Adrenal gland (tissue), 12 donors: Measurements from ENCODE around the gene EVA1C. TPM values are rescaled to one million over a fixed set of nuclear protein-coding genes. Genes with fewer than 3 reads are reported as not detected.

ENCODE experiments used
- DNase-seq, 7 donors: peaks; one replicate each; pipeline ENCODE4 v3.0.0-alpha.2; 2019 to 2020
- H3K27ac ChIP-seq, 5 donors: fragments of 200-600 bp; sonication (generic) in 4 of 5; 1 replicate in 3 of 5; 2 replicates in 2 of 5; pipeline versions ENCODE4 v1.5.1 to v1.8.0; 2016 to 2020; ENCODE audit warnings: mild to moderate bottlenecking in 1 of 5
- H3K27me3 ChIP-seq: fragments of 200-600 bp; 2 replicates; pipeline ENCODE4 v1.8.0; 2021
- H3K36me3 ChIP-seq, 2 donors: fragments of 200-600 bp; replicated peaks in 1 of 2; 1 replicate in 1 of 2; 2 replicates in 1 of 2; pipeline versions ENCODE4 v1.5.1 to v1.8.0; 2018 to 2022
- H3K4me1 ChIP-seq, 2 donors: fragments of 200-600 bp; replicated peaks in 1 of 2; 1 replicate in 1 of 2; 2 replicates in 1 of 2; pipeline versions ENCODE4 v1.5.1 to v1.8.0; 2018 to 2021
- H3K4me3 ChIP-seq, 4 donors: fragments of 200-600 bp; sonication (generic) in 3 of 4; one replicate each; pipeline ENCODE4 v1.5.1; 2016 to 2018
- H3K9me3 ChIP-seq, 3 donors: fragments of 200-600 bp; sonication (generic) in 1 of 3; replicated peaks in 1 of 3; 1 replicate in 2 of 3; 2 replicates in 1 of 3; pipeline versions ENCODE4 v1.5.1 to v1.8.0; 2016 to 2021
- CTCF ChIP-seq, 6 experiments: fragments of 450-650 bp in 4 of 6; fragments of 200-600 bp in 2 of 6; sonication (generic) in 1 of 6; IDR thresholded peaks; 1 replicate in 5 of 6; 2 replicates in 1 of 6; pipeline versions ENCODE4 v1.5.1 to v1.8.0; 2016 to 2021; ENCODE audit warnings: antibody characterized with exemption in 6 of 6, mild to moderate bottlenecking in 2 of 6, moderate library complexity in 1 of 6
- POLR2A ChIP-seq, 2 donors: fragments of 450-650 bp; IDR thresholded peaks; one replicate each; pipeline ENCODE4 v1.6.1; 2017; ENCODE audit warnings: antibody characterized with exemption in 2 of 2, mild to moderate bottlenecking in 2 of 2, moderate library complexity in 1 of 2
- WGBS, 4 donors: extraction: QIAGEN DNeasy Blood & Tissue Kit in 2 of 4; methylation state at CpG; one replicate each; pipeline versions ENCODE4 v1.1.5 to v1.1.7; 2013 to 2017; 5-methylcytosine and 5-hydroxymethylcytosine counted together
- intact Hi-C, 2 donors: fragments of 100-400 bp; cut with DNase I; formaldehyde crosslinking; loops; one replicate each; pipeline versions ENCODE4 v1.14.1 to v1.15.0; 2022 to 2023
- polyA plus RNA-seq, 3 donors: library from polyadenylated mRNA; stranded (reverse); fragments of 200-250 nt in 2 of 3; fragments of 350-450 nt in 1 of 3; fragmentation: Illumina TruSeq in 1 of 3; extraction: RNeasy Lipid Tissue Mini Kit (QIAGEN cat#74804) in 1 of 3; gene quantifications; one replicate each; pipeline ENCODE4 v1.2.3, GENCODE V29; 2013 to 2014
- total RNA-seq, 9 donors: library from RNA; depleted of rRNA in 4 of 9; stranded (reverse); fragments of >200 nt in 4 of 9; fragments of 120-200 nt in 1 of 9; fragmentation: NEBNext Ultra II Directional in 1 of 9; extraction: Animal tissue kit (Norgen Biotek cat#: 25700) in 1 of 9; gene quantifications; one replicate each; pipeline versions ENCODE4 v1.1.0 to v1.2.4, GENCODE V29; 2013 to 2023
- donor health status: healthy with polysubstance abuse.
- donor health status: Bipolar disorder and iron deficiency.
- donor health status: DM: yes; HTN: yes; CAD: no.
- donor health status: DM: no; HTN: no; CAD: no.
- donor health status: DM: no; HTN: no; CAD: no.
- donor health status: DM: yes; HTN: yes; CAD: no.

The EVA1C gene
- total and polyA plus RNA-seq, 12 donors = 0.94 to 33.2 (median 12.1) TPM

GRCh38 chr21:32463889-32464300 is 51.4 kb downstream of the EVA1C start:
- intact Hi-C loops = no loop called here
- H3K4me1 ChIP-seq = peaks cover 0 to 18% of the 10 kb centered on the region in 2 donors
- no peak overlapping the region for H3K4me3 ChIP-seq
- no peaks in the 10 kb centered on the region for H3K9me3 ChIP-seq
- H3K36me3 ChIP-seq = peaks cover 0 to 9% of the 10 kb centered on the region in 2 donors
- TF ChIP-seq POLR2A (IDR thresholded peaks at IDR 0.05) (no peak), CTCF (IDR thresholded peaks at IDR 0.05) (no peak)
- H3K27me3 ChIP-seq = no peaks in the 10 kb centered on the region
- 41 to 55% (median 50%) methylated on average over 8 of the region's 8 CpGs for WGBS, 4 donors
- peak overlapping the region in 3 of 5 donors; percentile 42 to 78 (median 71) for H3K27ac ChIP-seq
- peak in 3 of 7 donors; percentile 23 to 39 (median 27) for DNase-seq

- peaks cover 0 to 18% of the 10 kb centered on the region in 2 donors for H3K4me1 ChIP-seq
- DNase-seq = no peak
- no peaks in the 10 kb centered on the region for H3K9me3 ChIP-seq
- WGBS, 4 donors = 75 to 88% (median 85%) methylated on average over 4 of the region's 4 CpGs
- TF ChIP-seq CTCF (IDR thresholded peaks at IDR 0.05) (no peak), POLR2A (IDR thresholded peaks at IDR 0.05) (no peak)
- H3K27ac ChIP-seq = no peak overlapping the region
- intact Hi-C loops = no loop called here
- no peak overlapping the region for H3K4me3 ChIP-seq
- no peaks in the 10 kb centered on the region for H3K36me3 ChIP-seq
- no peaks in the 10 kb centered on the region for H3K27me3 ChIP-seq
Measured at GRCh38 chr21:32467291-32467690, 54.8 kb downstream of the EVA1C start.

- Histone ChIP-seq H3K36me3 (no peaks in the 10 kb centered on the region), H3K27me3 (no peaks in the 10 kb centered on the region), H3K27ac (no peak overlapping the region), H3K9me3 (no peaks in the 10 kb centered on the region), H3K4me3 (no peak overlapping the region), H3K4me1 (peaks cover 0 to 10% of the 10 kb centered on the region in 2 donors)
- 81 to 86% (median 83%) methylated on average over 6 of the region's 6 CpGs for WGBS, 4 donors
- intact Hi-C loops = no loop called here
- no peak for DNase-seq
- TF ChIP-seq CTCF (IDR thresholded peaks at IDR 0.05) = no peak
- TF ChIP-seq POLR2A (IDR thresholded peaks at IDR 0.05) = no peak
Measured at GRCh38 chr21:32468681-32469111, 56.2 kb downstream of the EVA1C start.

GRCh38 chr21:32469628-32470027 is 57.1 kb downstream of the EVA1C start:
- intact Hi-C loops = no loop called here
- Histone ChIP-seq H3K4me3 (no peak overlapping the region), H3K4me1 (peaks cover 0 to under 1% of the 10 kb centered on the region in 2 donors), H3K27me3 (no peaks in the 10 kb centered on the region), H3K9me3 (no peaks in the 10 kb centered on the region), H3K27ac (no peak overlapping the region), H3K36me3 (no peaks in the 10 kb centered on the region)
- no peak for TF ChIP-seq CTCF (IDR thresholded peaks at IDR 0.05)
- no peak for TF ChIP-seq POLR2A (IDR thresholded peaks at IDR 0.05)
- WGBS, 4 donors = 83 to 92% (median 87%) methylated on average over 5 of the region's 5 CpGs
- no peak for DNase-seq
